ENCODE results near the gene SDCCAG8. TPM values are rescaled to one million over a fixed set of nuclear protein-coding genes. Genes with fewer than 3 reads are reported as not detected.

The SDCCAG8 gene
- total and polyA plus RNA-seq, 11 donors, result 7.8 to 36.6 (median 21.6) TPM

GRCh38 chr1:243374412-243374811, 118.6 kb downstream of the SDCCAG8 start:
- DNase-seq, result no peak
- Histone ChIP-seq H3K9me3 (peaks cover 0 to 17% (median 0%) of the 10 kb centered on the region in 12 donors), H3K36me3 (peaks cover 0 to 13% (median 9%) of the 10 kb centered on the region in 9 donors), H3K27me3 (no peaks in the 10 kb centered on the region), H3K4me3 (no peak overlapping the region), H3K27ac (no peak overlapping the region), H3K4me1 (no peaks in the 10 kb centered on the region)
- TF ChIP-seq CTCF (IDR thresholded peaks at IDR 0.05), result no peak
- TF ChIP-seq POLR2A (IDR thresholded peaks at IDR 0.05), result no peak
- intact Hi-C loops (cut with DNase I), result no loop called here
- 96 to 98% (median 97%) methylated on average over 4 of the region's 4 CpGs for WGBS, 4 donors
- ATAC-seq, result no peak

- H3K27me3 ChIP-seq, result no peaks in the 10 kb centered on the region
- WGBS, 4 donors, result 22 to 58% (median 52%) methylated on average over 1 of the region's 1 CpG
- intact Hi-C loops (cut with DNase I), result no loop called here
- no peak overlapping the region for H3K4me3 ChIP-seq
- no peak overlapping the region for H3K27ac ChIP-seq
- peaks cover 0 to 17% (median 0%) of the 10 kb centered on the region in 12 donors for H3K9me3 ChIP-seq
- ATAC-seq (peak in 1 of 4 donors; percentile 37), DNase-seq (no peak)
- H3K36me3 ChIP-seq, result peaks cover 0 to 23% (median 17%) of the 10 kb centered on the region in 9 donors
- TF ChIP-seq CTCF (IDR thresholded peaks at IDR 0.05) (no peak), POLR2A (IDR thresholded peaks at IDR 0.05) (no peak)
- no peaks in the 10 kb centered on the region for H3K4me1 ChIP-seq
Measured at GRCh38 chr1:243375596-243375995, 119.8 kb downstream of the SDCCAG8 start.

GRCh38 chr1:243378669-243379068, 122.8 kb downstream of the SDCCAG8 start:
- Histone ChIP-seq H3K4me3 (no peak overlapping the region), H3K27ac (no peak overlapping the region), H3K27me3 (no peaks in the 10 kb centered on the region), H3K9me3 (peaks cover 0 to 10% (median 0%) of the 10 kb centered on the region in 12 donors), H3K4me1 (no peaks in the 10 kb centered on the region), H3K36me3 (peaks cover 0 to 36% (median 22%) of the 10 kb centered on the region in 9 donors)
- ATAC-seq (no peak), DNase-seq (no peak)
- TF ChIP-seq CTCF (IDR thresholded peaks at IDR 0.05) (no peak), POLR2A (IDR thresholded peaks at IDR 0.05) (no peak)
- intact Hi-C loops (cut with DNase I), result no loop called here
- WGBS, 4 donors, result 79 to 85% (median 80%) methylated on average over 3 of the region's 3 CpGs

- H3K36me3 ChIP-seq, result peaks cover 0 to 40% (median 22%) of the 10 kb centered on the region in 9 donors
- no peaks in the 10 kb centered on the region for H3K27me3 ChIP-seq
- H3K27ac ChIP-seq, result no peak overlapping the region
- WGBS, 4 donors, result 95 to 100% (median 99%) methylated on average over 1 of the region's 1 CpG
- no peaks in the 10 kb centered on the region for H3K4me1 ChIP-seq
- no peak for ATAC-seq
- intact Hi-C loops (cut with DNase I), result no loop called here
- H3K4me3 ChIP-seq, result no peak overlapping the region
- no peak for DNase-seq
- peaks cover 0 to 5% (median 0%) of the 10 kb centered on the region in 12 donors for H3K9me3 ChIP-seq
- TF ChIP-seq CTCF (IDR thresholded peaks at IDR 0.05), result no peak
- TF ChIP-seq POLR2A (IDR thresholded peaks at IDR 0.05), result no peak
Measured at GRCh38 chr1:243379208-243379607, 123.4 kb downstream of the SDCCAG8 start.
